HL-60 (cell line): ENCODE measurements around the gene C4orf54.

Experiments
- DNase-seq, 2 experiments: peaks; one replicate each; pipeline ENCODE4 v3.0.0-alpha.2; 2010 to 2020; ENCODE audit warnings: low read depth in 1 of 2, low spot score in 1 of 2
- H3K27ac ChIP-seq: fragments of 250-450 bp; sonication (Bioruptor Pico); replicated peaks from 2 replicates; pipeline ENCODE4 v1.5.1; 2020; ENCODE audit warnings: mild to moderate bottlenecking, moderate library complexity
- H3K27me3 ChIP-seq: fragments of 250-450 bp; sonication (Bioruptor Pico); 2 replicates; pipeline ENCODE4 v1.5.1; 2021; ENCODE audit warnings: mild to moderate bottlenecking, moderate library complexity; ENCODE audit not compliant: insufficient read depth, poor library complexity, severe bottlenecking
- H3K4me3 ChIP-seq: replicated peaks from 2 replicates; pipeline ENCODE4 v1.5.1; 2011; ENCODE audit warnings: mild to moderate bottlenecking, control low read depth, low read length; ENCODE audit not compliant: insufficient read depth
- GABPA ChIP-seq: IDR thresholded peaks from 2 replicates; pipeline ENCODE4 v1.6.1; 2012; ENCODE audit warnings: low read depth
- POLR2AphosphoS5 ChIP-seq: IDR thresholded peaks from 2 replicates; pipeline ENCODE4 v1.6.1; 2012; ENCODE audit warnings: low read depth
- SPI1 ChIP-seq: IDR thresholded peaks from 2 replicates; pipeline ENCODE4 v1.6.1; 2012; ENCODE audit warnings: low read depth, mild to moderate bottlenecking, borderline replicate concordance
- TF ChIP-seq, protein P1 (sequence below): IDR thresholded peaks from one replicate; pipeline ENCODE4 v1.5.1; 2011; ENCODE audit warnings: low read length, control low read depth, inconsistent platforms; ENCODE audit not compliant: insufficient read depth
- TF ChIP-seq, protein P2 (sequence below): IDR thresholded peaks from 2 replicates; pipeline ENCODE4 v1.6.1; 2012; ENCODE audit warnings: low read depth; ENCODE audit not compliant: insufficient replicate concordance

Gene C4orf54

DNA sequence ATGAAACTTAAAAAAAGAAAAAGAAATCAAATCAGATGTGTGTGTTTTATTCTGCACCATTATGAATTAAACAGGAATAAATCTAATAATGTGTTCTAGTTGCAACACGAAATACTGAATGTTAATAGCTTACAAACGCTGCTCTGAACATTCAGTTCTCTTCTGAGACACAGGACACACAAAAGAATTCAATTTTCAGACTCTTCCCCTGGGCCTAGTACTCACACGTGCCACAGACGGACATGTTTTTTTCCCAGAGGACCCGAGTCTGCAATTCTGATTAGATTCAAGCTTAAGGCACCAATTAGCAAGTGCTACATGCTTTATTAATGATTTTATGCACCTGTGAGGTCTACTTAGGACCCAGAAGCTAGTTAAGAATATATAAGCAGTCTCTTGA is 20.5 kb downstream of the C4orf54 start:
- TF ChIP-seq GABPA (no peak), POLR2AphosphoS5 (no peak), SPI1 (no peak)
- TF ChIP-seq, protein P1, sequence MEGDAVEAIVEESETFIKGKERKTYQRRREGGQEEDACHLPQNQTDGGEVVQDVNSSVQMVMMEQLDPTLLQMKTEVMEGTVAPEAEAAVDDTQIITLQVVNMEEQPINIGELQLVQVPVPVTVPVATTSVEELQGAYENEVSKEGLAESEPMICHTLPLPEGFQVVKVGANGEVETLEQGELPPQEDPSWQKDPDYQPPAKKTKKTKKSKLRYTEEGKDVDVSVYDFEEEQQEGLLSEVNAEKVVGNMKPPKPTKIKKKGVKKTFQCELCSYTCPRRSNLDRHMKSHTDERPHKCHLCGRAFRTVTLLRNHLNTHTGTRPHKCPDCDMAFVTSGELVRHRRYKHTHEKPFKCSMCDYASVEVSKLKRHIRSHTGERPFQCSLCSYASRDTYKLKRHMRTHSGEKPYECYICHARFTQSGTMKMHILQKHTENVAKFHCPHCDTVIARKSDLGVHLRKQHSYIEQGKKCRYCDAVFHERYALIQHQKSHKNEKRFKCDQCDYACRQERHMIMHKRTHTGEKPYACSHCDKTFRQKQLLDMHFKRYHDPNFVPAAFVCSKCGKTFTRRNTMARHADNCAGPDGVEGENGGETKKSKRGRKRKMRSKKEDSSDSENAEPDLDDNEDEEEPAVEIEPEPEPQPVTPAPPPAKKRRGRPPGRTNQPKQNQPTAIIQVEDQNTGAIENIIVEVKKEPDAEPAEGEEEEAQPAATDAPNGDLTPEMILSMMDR: no peak
- TF ChIP-seq, protein P2, sequence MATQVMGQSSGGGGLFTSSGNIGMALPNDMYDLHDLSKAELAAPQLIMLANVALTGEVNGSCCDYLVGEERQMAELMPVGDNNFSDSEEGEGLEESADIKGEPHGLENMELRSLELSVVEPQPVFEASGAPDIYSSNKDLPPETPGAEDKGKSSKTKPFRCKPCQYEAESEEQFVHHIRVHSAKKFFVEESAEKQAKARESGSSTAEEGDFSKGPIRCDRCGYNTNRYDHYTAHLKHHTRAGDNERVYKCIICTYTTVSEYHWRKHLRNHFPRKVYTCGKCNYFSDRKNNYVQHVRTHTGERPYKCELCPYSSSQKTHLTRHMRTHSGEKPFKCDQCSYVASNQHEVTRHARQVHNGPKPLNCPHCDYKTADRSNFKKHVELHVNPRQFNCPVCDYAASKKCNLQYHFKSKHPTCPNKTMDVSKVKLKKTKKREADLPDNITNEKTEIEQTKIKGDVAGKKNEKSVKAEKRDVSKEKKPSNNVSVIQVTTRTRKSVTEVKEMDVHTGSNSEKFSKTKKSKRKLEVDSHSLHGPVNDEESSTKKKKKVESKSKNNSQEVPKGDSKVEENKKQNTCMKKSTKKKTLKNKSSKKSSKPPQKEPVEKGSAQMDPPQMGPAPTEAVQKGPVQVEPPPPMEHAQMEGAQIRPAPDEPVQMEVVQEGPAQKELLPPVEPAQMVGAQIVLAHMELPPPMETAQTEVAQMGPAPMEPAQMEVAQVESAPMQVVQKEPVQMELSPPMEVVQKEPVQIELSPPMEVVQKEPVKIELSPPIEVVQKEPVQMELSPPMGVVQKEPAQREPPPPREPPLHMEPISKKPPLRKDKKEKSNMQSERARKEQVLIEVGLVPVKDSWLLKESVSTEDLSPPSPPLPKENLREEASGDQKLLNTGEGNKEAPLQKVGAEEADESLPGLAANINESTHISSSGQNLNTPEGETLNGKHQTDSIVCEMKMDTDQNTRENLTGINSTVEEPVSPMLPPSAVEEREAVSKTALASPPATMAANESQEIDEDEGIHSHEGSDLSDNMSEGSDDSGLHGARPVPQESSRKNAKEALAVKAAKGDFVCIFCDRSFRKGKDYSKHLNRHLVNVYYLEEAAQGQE: no peak
- Histone ChIP-seq H3K27me3 (no peaks in the 10 kb centered on the region), H3K27ac (no peak overlapping the region), H3K4me3 (no peak overlapping the region)
- no peak for DNase-seq

DNA sequence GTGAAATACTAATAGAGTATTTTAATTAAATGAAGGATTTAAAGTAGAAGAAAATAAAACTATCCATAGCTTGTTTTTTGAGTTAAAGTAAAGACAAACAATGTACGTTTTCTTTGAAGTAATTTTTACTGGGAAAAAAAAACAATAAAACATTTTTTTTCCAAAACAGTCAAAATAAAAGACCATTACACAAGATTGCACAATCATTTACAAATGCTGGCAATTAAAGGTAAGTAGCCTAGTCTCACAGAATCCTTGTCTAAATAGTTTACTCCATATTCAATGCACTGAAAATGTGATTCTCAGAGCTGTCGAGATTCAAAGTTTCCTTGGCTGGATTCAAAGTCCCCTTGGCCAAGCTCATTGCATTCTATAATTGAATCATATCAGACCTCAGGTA is 21.2 kb downstream of the C4orf54 start:
- no peaks in the 10 kb centered on the region for H3K27me3 ChIP-seq
- DNase-seq: no peak
- H3K27ac ChIP-seq: no peak overlapping the region
- H3K4me3 ChIP-seq: no peak overlapping the region
- no peak for TF ChIP-seq GABPA
- TF ChIP-seq, protein P1: no peak
- no peak for TF ChIP-seq SPI1
- TF ChIP-seq, protein P2: no peak
- no peak for TF ChIP-seq POLR2AphosphoS5

DNA sequence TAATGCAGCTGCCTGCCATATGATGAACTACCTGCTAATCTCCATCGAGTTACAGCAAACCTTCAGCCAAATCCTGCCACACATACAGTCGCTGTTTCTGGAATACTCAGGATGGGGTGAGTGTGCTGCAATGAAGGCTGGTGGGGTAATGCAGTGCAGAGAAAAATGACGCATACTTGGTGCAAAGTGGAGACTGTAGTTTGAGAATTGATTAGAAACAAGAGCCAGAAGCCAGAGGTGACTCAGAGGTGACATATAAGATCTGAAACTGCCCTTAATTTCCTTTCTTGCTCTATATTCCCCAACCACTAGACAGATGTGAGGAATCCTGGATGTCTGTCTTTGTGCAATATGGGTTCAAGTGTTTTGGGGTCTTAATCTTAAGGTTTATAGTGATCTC is 22.0 kb downstream of the C4orf54 start:
- DNase-seq: no peak
- Histone ChIP-seq H3K27ac (no peak overlapping the region), H3K27me3 (no peaks in the 10 kb centered on the region), H3K4me3 (no peak overlapping the region)
- no peak for TF ChIP-seq SPI1
- TF ChIP-seq, protein P2: no peak
- no peak for TF ChIP-seq POLR2AphosphoS5
- TF ChIP-seq, protein P1: no peak
- TF ChIP-seq GABPA: no peak
